ENCODE results near the gene SLC27A5. TPM values are rescaled to one million over a fixed set of nuclear protein-coding genes. Genes with fewer than 3 reads are reported as not detected.

Gene SLC27A5
- total RNA-seq, 4 donors from 2014 or later: 2.6 to 7.4 (median 5.5) TPM

DNA sequence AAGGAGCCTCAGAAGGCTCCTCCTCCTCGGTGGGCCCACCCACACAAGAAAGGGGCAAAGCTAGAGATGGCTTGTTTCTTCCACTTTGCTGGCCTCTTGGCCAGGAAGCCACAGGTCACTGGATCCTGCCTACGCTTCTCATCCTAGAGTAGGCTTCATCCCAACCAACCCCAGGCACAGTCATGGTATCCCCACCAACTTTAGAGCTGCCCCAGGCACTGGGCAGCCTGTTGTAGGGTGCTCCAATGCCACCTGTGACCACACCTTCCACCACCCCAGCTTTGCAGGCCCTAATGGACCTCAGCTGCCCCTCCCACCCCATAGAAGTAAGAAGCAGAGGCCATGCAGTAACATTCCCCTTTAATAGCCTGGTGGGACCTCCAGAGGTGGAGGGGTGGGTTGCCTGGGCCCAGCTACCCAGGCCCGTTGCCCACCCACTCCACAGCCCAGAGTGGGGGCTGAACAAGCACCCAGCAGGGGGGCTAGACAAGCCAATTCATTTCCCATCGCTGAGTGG lies 43.6 kb upstream of the SLC27A5 start:
- no peak for ATAC-seq
- TF ChIP-seq, protein P1, sequence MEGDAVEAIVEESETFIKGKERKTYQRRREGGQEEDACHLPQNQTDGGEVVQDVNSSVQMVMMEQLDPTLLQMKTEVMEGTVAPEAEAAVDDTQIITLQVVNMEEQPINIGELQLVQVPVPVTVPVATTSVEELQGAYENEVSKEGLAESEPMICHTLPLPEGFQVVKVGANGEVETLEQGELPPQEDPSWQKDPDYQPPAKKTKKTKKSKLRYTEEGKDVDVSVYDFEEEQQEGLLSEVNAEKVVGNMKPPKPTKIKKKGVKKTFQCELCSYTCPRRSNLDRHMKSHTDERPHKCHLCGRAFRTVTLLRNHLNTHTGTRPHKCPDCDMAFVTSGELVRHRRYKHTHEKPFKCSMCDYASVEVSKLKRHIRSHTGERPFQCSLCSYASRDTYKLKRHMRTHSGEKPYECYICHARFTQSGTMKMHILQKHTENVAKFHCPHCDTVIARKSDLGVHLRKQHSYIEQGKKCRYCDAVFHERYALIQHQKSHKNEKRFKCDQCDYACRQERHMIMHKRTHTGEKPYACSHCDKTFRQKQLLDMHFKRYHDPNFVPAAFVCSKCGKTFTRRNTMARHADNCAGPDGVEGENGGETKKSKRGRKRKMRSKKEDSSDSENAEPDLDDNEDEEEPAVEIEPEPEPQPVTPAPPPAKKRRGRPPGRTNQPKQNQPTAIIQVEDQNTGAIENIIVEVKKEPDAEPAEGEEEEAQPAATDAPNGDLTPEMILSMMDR (IDR thresholded peaks at IDR 0.05): no peak
- TF ChIP-seq POLR2AphosphoS5 (IDR thresholded peaks at IDR 0.05) (no peak), EP300 (IDR thresholded peaks at IDR 0.05) (no peak), POLR2A (IDR thresholded peaks at IDR 0.05) (no peak)
- Histone ChIP-seq H3K4me3 (peak overlapping the region; percentile 47 to 81), H3K27me3 (no peaks in the 10 kb centered on the region), H3K9me3 (no peaks in the 10 kb centered on the region), H3K4me1 (peaks cover 12 to 63% (median 42%) of the 10 kb centered on the region in 3 donors), H3K36me3 (peaks cover 0 to 49% of the 10 kb centered on the region in 2 donors), H3K27ac (peak overlapping the region; percentile 60 to 100 (median 97))
- WGBS, 2 donors (ENCODE audit: low coverage in 1 of 2): 80% methylated on average over 1 of the region's 4 CpGs; no CpG with 5 or more reads in 1 of the 2 donors

DNA sequence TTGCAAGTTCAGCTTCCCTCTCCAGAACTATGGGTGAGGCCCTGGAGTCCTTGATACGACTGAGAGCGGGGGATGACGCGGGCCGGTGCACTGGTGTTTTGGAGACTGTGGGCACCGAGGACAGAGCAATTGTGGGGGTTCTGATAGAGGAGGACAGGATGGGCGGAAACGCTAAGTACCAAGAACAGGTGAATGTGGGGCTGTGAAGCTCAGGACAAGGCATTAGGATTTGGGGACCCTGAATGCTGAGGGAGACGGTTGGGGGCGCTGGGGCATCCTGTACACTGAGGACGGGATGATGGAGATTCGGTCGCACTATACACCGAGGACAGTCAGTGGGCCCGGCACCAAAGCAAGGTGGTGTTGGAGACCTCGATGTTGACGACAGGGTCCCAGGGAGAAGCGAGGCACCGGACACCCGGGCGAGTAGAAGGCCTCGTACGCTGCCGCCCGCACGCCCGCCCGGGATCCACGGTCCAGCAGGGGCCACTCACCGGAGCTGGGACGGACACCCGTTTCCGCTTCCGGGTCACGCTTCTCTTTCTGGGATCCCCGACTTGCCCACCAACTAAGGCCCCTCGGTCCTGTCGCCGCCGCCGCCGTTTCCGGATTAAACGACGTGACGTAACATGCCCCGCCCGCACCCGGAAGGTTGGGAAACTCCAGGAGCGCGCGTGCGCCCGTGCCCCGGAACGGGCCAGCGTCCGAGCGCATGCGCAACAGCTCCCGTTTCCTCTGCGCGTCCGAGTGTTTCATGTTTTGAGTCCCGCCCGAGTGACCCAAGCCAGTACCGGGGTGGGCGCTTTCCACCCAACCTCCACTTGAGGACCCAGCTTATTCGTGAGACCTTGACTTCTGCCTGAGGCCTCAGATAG lies 42.9 kb upstream of the SLC27A5 start, which contains the start of gene CHMP2A:
Gene CHMP2A, minus strand, starts transcription at position 612 of the 875 bp plus-strand sequence. CDS start 893 bp downstream, outside the sequence.
- Histone ChIP-seq H3K4me1 (peaks cover 12 to 56% (median 35%) of the 10 kb centered on the region in 3 donors), H3K9me3 (no peaks in the 10 kb centered on the region), H3K4me3 (peak within 1 kb of the TSS; percentile 47 to 81), H3K36me3 (peaks cover 0 to 56% of the 10 kb centered on the region in 2 donors), H3K27me3 (no peaks in the 10 kb centered on the region), H3K27ac (peak within 1 kb of the TSS; percentile 60 to 100 (median 97))
- TF ChIP-seq, protein P1 (IDR thresholded peaks at IDR 0.05): peak in 2 of 4 experiments; percentile 8 to 30
- no peak for TF ChIP-seq EP300 (IDR thresholded peaks at IDR 0.05)
- TF ChIP-seq POLR2A (IDR thresholded peaks at IDR 0.05): peak; percentile 79 to 82
- peak; percentile 91 for TF ChIP-seq POLR2AphosphoS5 (IDR thresholded peaks at IDR 0.05)
- ATAC-seq: peak; percentile 59
- WGBS, 2 donors (ENCODE audit: low coverage in 1 of 2): 0 to 3% methylated on average over 4 to 15 of the region's 69 CpGs

DNA sequence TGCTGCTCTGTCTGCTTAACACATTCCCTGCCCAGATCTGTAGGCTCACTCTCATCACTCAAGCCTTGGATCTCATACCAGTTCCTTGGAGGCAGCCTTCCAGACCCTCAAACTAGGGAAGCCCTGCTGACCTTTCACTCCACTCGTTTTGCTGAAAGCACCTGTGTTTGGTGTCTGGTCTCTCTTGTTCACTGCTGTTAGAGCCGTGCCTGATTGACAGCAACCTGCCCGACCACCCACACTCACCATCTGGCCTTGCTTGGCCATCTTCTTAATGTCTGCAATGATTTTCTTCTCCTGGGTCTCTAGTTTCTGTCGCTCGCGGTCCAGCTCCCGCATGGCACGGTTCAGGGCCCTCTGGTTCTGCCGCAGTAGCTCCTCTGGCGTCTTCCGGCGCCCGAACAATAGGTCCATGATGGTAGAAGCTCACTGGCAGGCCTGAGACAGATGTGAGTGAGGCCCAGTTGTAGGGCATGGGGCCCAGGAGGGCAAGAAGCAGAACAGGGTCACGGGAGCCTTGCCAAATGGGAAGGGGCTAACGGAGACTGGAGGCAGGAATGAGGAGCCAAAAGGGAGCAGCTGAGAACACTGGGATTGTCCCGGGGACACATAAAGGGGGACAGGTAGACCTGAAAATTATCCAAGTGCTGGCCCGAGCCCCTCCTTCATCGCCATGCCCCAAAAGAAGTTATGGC lies 42.2 kb upstream of the SLC27A5 start:
- peaks cover 3 to 64% of the 10 kb centered on the region in 2 donors for H3K36me3 ChIP-seq
- H3K27ac ChIP-seq: peak overlapping the region; percentile 60 to 100 (median 97)
- WGBS, 2 donors (ENCODE audit: low coverage in 1 of 2): 12 to 30% methylated on average over 4 to 13 of the region's 18 CpGs
- H3K4me3 ChIP-seq: peak overlapping the region; percentile 47 to 81
- H3K9me3 ChIP-seq: no peaks in the 10 kb centered on the region
- peaks cover 12 to 57% (median 34%) of the 10 kb centered on the region in 3 donors for H3K4me1 ChIP-seq
- no peaks in the 10 kb centered on the region for H3K27me3 ChIP-seq
- no peak for ATAC-seq
- TF ChIP-seq POLR2AphosphoS5 (IDR thresholded peaks at IDR 0.05) (no peak), POLR2A (IDR thresholded peaks at IDR 0.05) (no peak), EP300 (IDR thresholded peaks at IDR 0.05) (no peak)
- TF ChIP-seq, protein P1 (IDR thresholded peaks at IDR 0.05): no peak

DNA sequence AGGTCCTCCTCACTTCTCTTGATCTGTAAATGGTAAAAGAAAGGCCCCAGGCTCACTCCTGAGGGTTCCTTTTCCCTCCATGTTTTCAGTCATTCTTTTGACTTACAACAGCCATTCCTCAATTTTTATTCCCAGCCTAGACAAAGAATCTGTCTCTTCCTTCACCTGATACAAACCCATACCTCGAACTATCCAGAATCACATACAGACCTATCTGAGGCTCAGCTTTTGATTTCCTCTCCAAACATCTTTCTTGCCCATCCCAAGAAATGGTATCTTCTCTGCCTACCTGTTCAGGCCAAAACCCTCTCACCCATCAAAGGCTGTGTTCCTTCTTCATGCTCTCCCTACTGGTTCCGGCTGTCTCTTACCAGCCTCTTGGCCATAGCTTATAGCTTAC lies 40.9 kb upstream of the SLC27A5 start:
- H3K4me1 ChIP-seq: peaks cover 12 to 66% (median 34%) of the 10 kb centered on the region in 3 donors
- no peaks in the 10 kb centered on the region for H3K9me3 ChIP-seq
- ATAC-seq: no peak
- no peaks in the 10 kb centered on the region for H3K27me3 ChIP-seq
- 78 to 83% methylated on average over 2 of the region's 2 CpGs for WGBS, 2 donors (ENCODE audit: low coverage in 1 of 2)
- no peak overlapping the region for H3K4me3 ChIP-seq
- H3K36me3 ChIP-seq: peaks cover 9 to 77% of the 10 kb centered on the region in 2 donors
- TF ChIP-seq POLR2A (IDR thresholded peaks at IDR 0.05) (no peak), POLR2AphosphoS5 (IDR thresholded peaks at IDR 0.05) (no peak), EP300 (IDR thresholded peaks at IDR 0.05) (no peak)
- TF ChIP-seq, protein P1 (IDR thresholded peaks at IDR 0.05): no peak
- no peak overlapping the region for H3K27ac ChIP-seq
